ENCODE measurements around the gene ATP6AP2.

Gene ATP6AP2

DNA sequence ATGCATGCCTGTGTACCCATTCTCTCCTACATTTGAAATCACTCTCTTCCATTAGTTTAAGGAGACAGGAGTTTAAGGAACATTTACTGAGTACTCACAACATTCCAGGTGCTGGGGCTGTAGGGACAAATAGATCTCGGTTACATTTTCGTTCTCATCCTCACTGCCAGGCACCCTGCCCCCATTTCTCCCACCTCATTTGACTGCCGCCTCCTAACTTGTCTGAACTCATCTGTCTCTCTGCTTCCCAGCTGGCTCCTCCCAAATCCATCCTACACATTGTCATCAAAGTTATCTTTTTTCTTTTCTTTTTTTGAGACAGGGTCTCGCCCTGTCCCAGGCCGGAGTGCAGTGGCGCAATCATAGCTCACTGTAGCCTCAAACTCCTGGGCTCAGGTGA lies 22.7 kb downstream of the ATP6AP2 start:
- TF ChIP-seq, protein P1, sequence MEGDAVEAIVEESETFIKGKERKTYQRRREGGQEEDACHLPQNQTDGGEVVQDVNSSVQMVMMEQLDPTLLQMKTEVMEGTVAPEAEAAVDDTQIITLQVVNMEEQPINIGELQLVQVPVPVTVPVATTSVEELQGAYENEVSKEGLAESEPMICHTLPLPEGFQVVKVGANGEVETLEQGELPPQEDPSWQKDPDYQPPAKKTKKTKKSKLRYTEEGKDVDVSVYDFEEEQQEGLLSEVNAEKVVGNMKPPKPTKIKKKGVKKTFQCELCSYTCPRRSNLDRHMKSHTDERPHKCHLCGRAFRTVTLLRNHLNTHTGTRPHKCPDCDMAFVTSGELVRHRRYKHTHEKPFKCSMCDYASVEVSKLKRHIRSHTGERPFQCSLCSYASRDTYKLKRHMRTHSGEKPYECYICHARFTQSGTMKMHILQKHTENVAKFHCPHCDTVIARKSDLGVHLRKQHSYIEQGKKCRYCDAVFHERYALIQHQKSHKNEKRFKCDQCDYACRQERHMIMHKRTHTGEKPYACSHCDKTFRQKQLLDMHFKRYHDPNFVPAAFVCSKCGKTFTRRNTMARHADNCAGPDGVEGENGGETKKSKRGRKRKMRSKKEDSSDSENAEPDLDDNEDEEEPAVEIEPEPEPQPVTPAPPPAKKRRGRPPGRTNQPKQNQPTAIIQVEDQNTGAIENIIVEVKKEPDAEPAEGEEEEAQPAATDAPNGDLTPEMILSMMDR (IDR thresholded peaks at IDR 0.05; ENCODE audit: low read depth, low read length), result no peak
- no peak overlapping the region for H3K4me3 ChIP-seq (replicated peaks in 1 of 2; ENCODE audit: low read depth in 2 of 2, low read length in 2 of 2)
- DNase-seq (ENCODE audit: low read depth in 2 of 2), result no peak

- TF ChIP-seq, protein P1 (IDR thresholded peaks at IDR 0.05; ENCODE audit: low read depth, low read length), result no peak
- no peak overlapping the region for H3K4me3 ChIP-seq (replicated peaks in 1 of 2; ENCODE audit: low read depth in 2 of 2, low read length in 2 of 2)
- DNase-seq (ENCODE audit: low read depth in 2 of 2), result no peak
Observed at GRCh38 chrX:40607381-40607780, 26.6 kb downstream of the ATP6AP2 start.

DNA sequence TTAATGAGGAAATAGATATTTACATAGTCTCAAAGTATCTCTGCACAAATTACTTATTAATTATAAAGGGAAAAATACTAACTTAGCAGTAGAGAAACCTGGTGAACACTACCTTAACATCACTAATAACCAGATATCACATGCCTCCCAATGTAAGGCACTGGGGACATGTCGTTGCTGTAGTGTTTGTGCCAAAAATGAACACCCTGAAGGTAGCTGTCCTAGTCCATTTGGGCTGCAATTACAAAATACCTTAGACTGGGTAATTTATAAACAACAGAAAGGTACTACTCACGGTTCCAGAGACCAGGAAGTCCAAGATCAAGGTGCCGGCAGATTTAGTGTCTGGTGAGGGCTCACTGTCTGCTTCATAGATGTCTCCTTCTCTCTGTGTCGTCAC lies 31.7 kb downstream of the ATP6AP2 start:
- no peak for DNase-seq (ENCODE audit: low read depth in 2 of 2)
- H3K4me3 ChIP-seq (replicated peaks in 1 of 2; ENCODE audit: low read depth in 2 of 2, low read length in 2 of 2), result no peak overlapping the region
- TF ChIP-seq, protein P1 (IDR thresholded peaks at IDR 0.05; ENCODE audit: low read depth, low read length), result no peak

GRCh38 chrX:40615976-40616375 lies 35.2 kb downstream of the ATP6AP2 start:
- no peak for DNase-seq (ENCODE audit: low read depth in 2 of 2)
- TF ChIP-seq, protein P1 (IDR thresholded peaks at IDR 0.05; ENCODE audit: low read depth, low read length), result no peak
- no peak overlapping the region for H3K4me3 ChIP-seq (replicated peaks in 1 of 2; ENCODE audit: low read depth in 2 of 2, low read length in 2 of 2)

GRCh38 chrX:40617566-40617965 lies 36.8 kb downstream of the ATP6AP2 start:
- TF ChIP-seq, protein P1 (IDR thresholded peaks at IDR 0.05; ENCODE audit: low read depth, low read length), result no peak
- peak in 1 of 2 donors; percentile 6 for DNase-seq (ENCODE audit: low read depth in 2 of 2)
- no peak overlapping the region for H3K4me3 ChIP-seq (replicated peaks in 1 of 2; ENCODE audit: low read depth in 2 of 2, low read length in 2 of 2)

DNA sequence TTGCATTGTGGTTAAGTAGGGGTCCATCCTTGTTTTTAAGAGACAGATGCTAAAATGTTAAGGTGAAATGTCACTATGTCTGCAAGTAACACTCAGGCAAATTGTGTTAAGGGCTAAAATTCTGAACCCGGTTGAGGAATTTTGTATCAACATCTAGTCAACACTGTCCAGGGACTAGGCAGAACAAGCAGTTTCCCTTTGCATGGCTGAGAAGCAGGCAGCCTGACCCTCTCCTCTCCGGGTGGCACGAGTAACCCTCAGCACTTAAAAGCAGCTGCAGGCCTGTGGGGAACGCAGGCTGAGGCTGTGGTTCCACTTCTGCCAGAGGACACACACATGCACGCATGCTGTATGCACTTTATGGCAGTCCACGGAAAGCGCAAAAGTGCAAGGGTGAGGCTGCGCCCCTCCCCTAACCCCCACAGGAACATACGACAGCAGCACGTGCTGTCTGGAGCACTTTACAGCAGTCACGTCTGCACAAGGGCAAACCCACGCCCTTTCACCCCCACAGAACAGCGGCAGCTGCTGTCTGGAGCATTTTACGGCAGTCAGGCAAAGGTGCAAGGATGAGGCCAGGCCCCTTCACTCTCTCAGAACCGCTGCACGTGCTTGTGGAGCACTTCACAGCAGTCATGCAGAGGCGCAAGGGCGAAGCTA lies 41.8 kb downstream of the ATP6AP2 start:
- no peak for DNase-seq (ENCODE audit: low read depth in 2 of 2)
- no peak overlapping the region for H3K4me3 ChIP-seq (replicated peaks in 1 of 2; ENCODE audit: low read depth in 2 of 2, low read length in 2 of 2)
- TF ChIP-seq, protein P1 (IDR thresholded peaks at IDR 0.05; ENCODE audit: low read depth, low read length), result no peak

DNA sequence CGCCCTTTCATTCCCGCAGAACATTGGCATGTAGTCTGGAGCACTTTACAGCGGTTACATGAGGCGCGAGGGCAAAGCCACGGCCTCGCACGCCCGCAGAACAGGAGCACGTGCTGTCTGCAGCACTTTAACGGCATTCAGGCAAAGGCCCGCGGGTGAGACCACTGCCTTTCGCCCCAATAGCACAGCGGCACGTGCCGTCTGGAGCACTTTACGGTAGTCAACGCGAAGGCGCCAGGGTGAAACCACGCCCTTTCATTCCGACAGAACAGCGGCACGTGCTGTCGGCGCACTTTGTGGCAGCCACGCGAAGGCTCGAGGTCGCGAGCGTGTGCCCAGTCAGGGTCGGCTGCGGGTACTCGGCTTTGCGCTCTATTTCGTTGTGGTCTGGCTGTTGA lies 42.4 kb downstream of the ATP6AP2 start, which contains the start of gene MPC1L:
MPC1L (plus strand) TSS at position 290 of the 398 bp plus-strand sequence. CDS start 138 bp downstream, outside the sequence.
- H3K4me3 ChIP-seq (replicated peaks in 1 of 2; ENCODE audit: low read depth in 2 of 2, low read length in 2 of 2), result no peak within 1 kb of the TSS
- TF ChIP-seq, protein P1 (IDR thresholded peaks at IDR 0.05; ENCODE audit: low read depth, low read length), result no peak
- DNase-seq (ENCODE audit: low read depth in 2 of 2), result no peak

Data from cardiac fibroblast (primary cell).